Immature natural killer cell (primary cell): ENCODE results near the gene PEX14. TPM values are rescaled to one million over a fixed set of nuclear protein-coding genes. Genes with fewer than 3 reads are reported as not detected.
A peak's percentile ranks its signal among the peaks of the same experiment; 100 is the strongest.
"Not testable (repeated sequence)": the region's sequence is repeated elsewhere in the genome, so short reads cannot be mapped to it uniquely, and the experiment has no call there.

Source experiments
- DNase-seq, 3 donors: peaks; one replicate each; pipeline ENCODE4 v3.0.0; 2022; ENCODE audit warnings: mixed read lengths in 1 of 3
- H3K27ac Mint-ChIP-seq, 6 donors: one replicate each; pipeline ENCODE4 v1.8.0; 2020; ENCODE audit warnings: mixed read lengths in 6 of 6, mild to moderate bottlenecking in 5 of 6, inconsistent platforms in 4 of 6, moderate library complexity in 3 of 6
- H3K27me3 Mint-ChIP-seq, 3 donors: one replicate each; pipeline ENCODE4 v1.8.0; 2020 to 2021; ENCODE audit warnings: low read depth in 3 of 3, mild to moderate bottlenecking in 3 of 3, mixed read lengths in 3 of 3, moderate library complexity in 3 of 3, inconsistent platforms in 1 of 3
- H3K36me3 Mint-ChIP-seq, 3 donors: one replicate each; pipeline ENCODE4 v1.8.0; 2020; ENCODE audit warnings: mixed read lengths in 3 of 3, inconsistent platforms in 2 of 3, mild to moderate bottlenecking in 2 of 3
- H3K4me1 Mint-ChIP-seq, 2 donors: one replicate each; pipeline ENCODE4 v1.8.0; 2020; ENCODE audit warnings: inconsistent platforms in 2 of 2, mild to moderate bottlenecking in 2 of 2, mixed read lengths in 2 of 2, moderate library complexity in 1 of 2
- H3K4me3 Mint-ChIP-seq, 5 donors: one replicate each; pipeline ENCODE4 v1.8.0; 2020; ENCODE audit warnings: mild to moderate bottlenecking in 5 of 5, mixed read lengths in 5 of 5, inconsistent platforms in 3 of 5, moderate library complexity in 3 of 5
- H3K9me3 Mint-ChIP-seq, 6 donors: one replicate each; pipeline ENCODE4 v1.8.0; 2020; ENCODE audit warnings: mild to moderate bottlenecking in 6 of 6, mixed read lengths in 6 of 6, inconsistent platforms in 4 of 6, moderate library complexity in 3 of 6
- polyA plus RNA-seq, 3 donors: library from polyadenylated mRNA; unstranded; fragments of 300-500 nt; fragmentation: Illumina TruSeq; gene quantifications; one replicate each; pipeline ENCODE4 v1.2.3, GENCODE V29; 2021

The PEX14 gene
- polyA plus RNA-seq, 3 donors from 2014 or later, result 2.0 to 7.5 (median 4.1) TPM

DNA sequence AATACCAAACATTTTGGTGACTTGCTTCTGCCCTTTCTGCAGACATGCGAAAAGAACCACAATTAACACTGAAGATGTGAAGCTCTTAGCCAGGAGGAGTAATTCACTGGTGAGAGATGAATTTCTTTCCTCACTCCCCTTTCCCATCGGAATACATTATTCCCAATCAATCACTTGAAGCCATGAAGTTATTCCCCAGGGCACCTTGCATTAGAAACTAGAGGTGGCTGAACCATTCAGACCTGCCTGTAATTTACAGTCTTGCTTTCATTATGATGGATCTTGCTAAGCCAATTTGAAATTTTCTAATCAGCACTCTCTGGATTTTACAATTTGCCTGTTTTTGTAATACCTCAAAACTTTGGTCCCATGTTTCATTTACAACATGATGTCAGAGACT is 34.4 kb upstream of the PEX14 start:
- no peaks in the 10 kb centered on the region for H3K27me3 Mint-ChIP-seq
- H3K4me3 Mint-ChIP-seq, result no peak overlapping the region
- DNase-seq, result no peak
- no peaks in the 10 kb centered on the region for H3K4me1 Mint-ChIP-seq
- H3K27ac Mint-ChIP-seq, result no peak overlapping the region
- H3K9me3 Mint-ChIP-seq, result no peaks in the 10 kb centered on the region
- peaks cover 0 to 3% (median 0%) of the 10 kb centered on the region in 3 donors for H3K36me3 Mint-ChIP-seq

DNA sequence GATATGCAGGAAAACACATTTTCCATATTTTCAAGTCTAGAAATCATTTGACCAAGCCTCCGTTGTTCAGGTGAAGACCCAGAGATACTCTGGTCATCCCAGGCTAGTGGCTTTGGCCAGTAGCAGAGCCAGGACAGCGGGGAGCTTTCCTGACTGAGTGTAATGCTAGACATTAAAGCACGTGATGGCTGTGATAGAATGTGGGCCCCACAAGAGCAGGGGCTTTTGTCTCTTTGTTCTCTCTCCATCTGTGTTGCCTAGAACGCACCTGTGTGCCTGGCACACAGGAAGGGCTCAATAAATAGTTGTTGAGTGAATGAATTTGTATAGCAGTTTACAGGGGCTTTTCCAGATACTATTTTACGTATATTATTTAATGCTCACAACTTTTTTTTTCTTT is 34.0 kb upstream of the PEX14 start:
- H3K9me3 Mint-ChIP-seq, result no peaks in the 10 kb centered on the region
- H3K27ac Mint-ChIP-seq, result no peak overlapping the region
- H3K4me1 Mint-ChIP-seq, result no peaks in the 10 kb centered on the region
- no peak overlapping the region for H3K4me3 Mint-ChIP-seq
- DNase-seq, result no peak
- peaks cover 0 to 3% (median 0%) of the 10 kb centered on the region in 3 donors for H3K36me3 Mint-ChIP-seq
- H3K27me3 Mint-ChIP-seq, result no peaks in the 10 kb centered on the region

DNA sequence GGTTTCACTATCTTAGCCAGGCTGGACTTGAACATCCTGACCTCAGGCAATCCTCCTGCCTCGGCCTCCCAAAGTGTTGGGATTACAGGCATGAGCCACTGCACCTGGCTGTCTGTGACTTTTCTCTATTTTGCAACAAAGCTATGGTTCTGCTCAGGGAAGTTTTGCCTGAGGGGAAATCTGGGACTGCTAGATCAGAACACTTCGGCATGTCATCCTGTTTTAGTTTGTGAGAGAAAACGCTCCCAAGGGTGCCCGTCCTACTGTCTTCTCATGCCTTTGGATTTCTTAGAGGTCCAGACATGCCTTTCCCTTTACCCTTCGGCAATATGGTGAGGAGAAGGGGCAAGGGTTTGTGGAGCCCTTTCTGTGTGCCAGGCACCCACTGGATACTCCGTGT is 30.5 kb upstream of the PEX14 start:
- Mint-ChIP-seq H3K36me3 (peaks cover 0 to 4% (median 3%) of the 10 kb centered on the region in 3 donors), H3K27me3 (peaks cover 0 to 2% (median 2%) of the 10 kb centered on the region in 3 donors), H3K4me3 (no peak overlapping the region), H3K4me1 (peaks cover 7 to 10% of the 10 kb centered on the region in 2 donors), H3K9me3 (no peaks in the 10 kb centered on the region), H3K27ac (no peak overlapping the region)
- DNase-seq, result no peak

DNA sequence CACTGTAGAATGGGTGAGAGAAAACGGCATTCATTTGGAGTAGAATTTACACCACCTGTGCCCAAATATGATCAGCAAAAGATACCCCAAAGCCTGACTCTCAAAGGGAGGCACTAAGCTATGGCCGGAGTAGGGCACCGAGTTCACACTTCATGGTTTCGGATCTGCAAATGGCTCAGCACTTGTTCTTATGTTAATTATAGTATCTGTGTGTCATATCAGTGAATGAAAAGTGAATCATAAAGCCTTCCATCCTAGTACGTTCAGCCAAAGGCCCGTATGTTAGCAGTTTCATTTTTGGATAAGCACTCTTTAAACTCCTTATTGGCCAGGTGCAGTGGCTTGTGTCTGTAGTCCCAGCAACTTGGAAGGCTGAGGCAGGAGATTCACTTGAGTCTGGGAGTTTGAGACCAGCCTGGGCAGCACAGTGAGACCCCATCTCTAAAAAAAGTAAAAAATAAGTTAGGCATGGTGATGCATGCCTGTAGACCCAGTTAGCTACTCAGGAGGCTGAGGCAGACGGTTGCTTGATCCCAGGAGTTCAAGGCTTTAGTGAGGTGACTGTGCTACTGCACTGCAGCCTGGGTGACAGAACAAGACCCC is 29.9 kb upstream of the PEX14 start:
- Mint-ChIP-seq H3K36me3 (peaks cover 0 to 7% (median 4%) of the 10 kb centered on the region in 3 donors), H3K4me1 (peaks cover 7 to 10% of the 10 kb centered on the region in 2 donors), H3K9me3 (no peaks in the 10 kb centered on the region), H3K27ac (no peak overlapping the region), H3K4me3 (no peak overlapping the region), H3K27me3 (peaks cover 0 to 5% (median 2%) of the 10 kb centered on the region in 3 donors)
- no peak for DNase-seq

DNA sequence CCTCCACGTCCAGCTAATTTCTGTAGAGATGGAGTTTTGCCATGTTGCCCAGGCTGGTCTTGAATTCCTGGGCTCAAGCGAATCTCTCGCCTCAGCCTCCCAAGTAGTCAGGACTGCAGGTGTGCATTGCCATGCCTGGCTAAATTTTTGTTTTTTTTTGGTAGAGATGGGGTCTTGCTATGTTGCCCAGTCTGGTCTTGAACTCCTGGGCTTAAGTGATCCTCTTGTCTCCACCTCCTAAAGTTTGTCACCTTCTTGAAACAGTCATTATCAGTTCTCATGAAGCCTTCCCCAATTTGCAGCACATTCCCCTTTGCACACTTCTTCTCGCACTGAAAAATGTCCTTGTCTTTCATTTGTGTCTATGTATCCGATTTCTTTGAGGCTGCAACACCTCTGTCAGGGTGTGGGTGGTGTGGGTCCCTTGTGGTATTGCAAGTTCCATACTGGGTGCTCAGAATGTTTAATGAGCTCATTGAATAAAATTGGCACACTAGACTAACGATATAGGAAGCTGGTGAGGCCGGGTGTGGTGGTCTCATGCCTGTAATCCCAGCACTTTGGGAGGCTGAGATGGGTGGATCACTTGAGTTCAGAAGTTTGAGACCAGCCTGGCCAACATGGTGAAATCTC is 27.8 kb upstream of the PEX14 start:
- Mint-ChIP-seq H3K27ac (peak overlapping the region in 3 of 6 donors; percentile 2 to 40 (median 33)), H3K4me1 (peaks cover 7 to 10% of the 10 kb centered on the region in 2 donors), H3K27me3 (peaks cover 2 to 5% (median 4%) of the 10 kb centered on the region in 3 donors), H3K9me3 (no peaks in the 10 kb centered on the region), H3K4me3 (peak overlapping the region in 3 of 5 donors; percentile 38 to 64 (median 39)), H3K36me3 (peaks cover 0 to 7% (median 4%) of the 10 kb centered on the region in 3 donors)
- DNase-seq, result peak in 2 of 3 donors; percentile 34 to 46

DNA sequence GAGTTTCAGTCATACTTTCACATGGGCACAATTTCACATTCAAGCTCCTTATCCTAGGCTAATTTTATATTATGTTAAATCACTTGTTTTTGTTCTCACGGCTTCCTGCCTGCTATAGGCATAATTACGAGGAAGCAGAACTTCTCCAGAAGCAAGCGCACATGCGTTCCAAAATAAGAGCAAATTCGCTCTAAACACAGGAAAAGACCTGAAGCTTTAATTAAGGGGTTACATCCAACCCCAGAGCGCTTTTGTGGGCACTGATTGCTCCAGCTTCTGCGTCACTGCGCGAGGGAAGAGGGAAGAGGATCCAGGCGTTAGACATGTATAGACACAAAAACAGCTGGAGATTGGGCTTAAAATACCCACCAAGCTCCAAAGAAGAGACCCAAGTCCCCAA is 25.0 kb upstream of the PEX14 start, which contains the start of gene CORT:
TSS of gene CORT (plus strand) at position 281 of the 400 bp plus-strand sequence. CDS start 193 bp downstream, outside the sequence.
- H3K27ac Mint-ChIP-seq, result no peak within 1 kb of the TSS
- H3K4me3 Mint-ChIP-seq, result no peak within 1 kb of the TSS
- H3K36me3 Mint-ChIP-seq, result peaks cover 0 to 7% (median 4%) of the 10 kb centered on the region in 3 donors
- H3K27me3 Mint-ChIP-seq, result peaks cover 2 to 5% (median 4%) of the 10 kb centered on the region in 3 donors
- H3K4me1 Mint-ChIP-seq, result peaks cover 7 to 10% of the 10 kb centered on the region in 2 donors
- no peak for DNase-seq
- H3K9me3 Mint-ChIP-seq, result no peaks in the 10 kb centered on the region

DNA sequence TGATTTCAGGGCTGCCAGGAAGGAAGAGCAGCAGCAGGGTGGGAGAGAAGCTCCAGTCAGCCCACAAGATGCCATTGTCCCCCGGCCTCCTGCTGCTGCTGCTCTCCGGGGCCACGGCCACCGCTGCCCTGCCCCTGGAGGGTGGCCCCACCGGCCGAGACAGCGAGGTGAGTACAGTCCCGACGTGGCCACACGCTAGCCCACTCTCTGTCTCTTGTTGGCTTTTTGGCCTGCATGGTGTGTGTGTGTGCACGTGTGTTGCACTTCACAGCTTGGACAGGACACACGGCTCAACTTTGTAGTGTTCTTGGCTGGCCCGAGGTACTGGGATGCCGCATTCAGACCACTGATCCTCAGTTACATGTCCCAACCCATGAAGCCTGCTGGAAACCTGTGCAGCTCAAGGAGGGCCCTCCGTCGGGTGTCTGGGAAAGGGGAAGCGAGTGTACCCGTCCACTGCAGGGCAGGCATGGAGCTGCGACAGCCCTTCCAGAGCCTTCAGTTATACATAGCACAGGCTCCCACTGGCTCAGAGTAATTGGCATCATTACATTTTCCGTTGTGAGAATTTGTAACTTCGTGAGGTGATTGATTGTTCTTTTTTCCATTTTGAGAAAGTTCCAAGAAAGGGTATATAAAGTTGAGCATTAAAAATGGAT is 24.5 kb upstream of the PEX14 start:
- no peak overlapping the region for H3K27ac Mint-ChIP-seq
- peaks cover 0 to 4% (median 4%) of the 10 kb centered on the region in 3 donors for H3K36me3 Mint-ChIP-seq
- peaks cover 2 to 5% (median 4%) of the 10 kb centered on the region in 3 donors for H3K27me3 Mint-ChIP-seq
- DNase-seq, result no peak
- no peak overlapping the region for H3K4me3 Mint-ChIP-seq
- H3K9me3 Mint-ChIP-seq, result no peaks in the 10 kb centered on the region
- peaks cover 7 to 10% of the 10 kb centered on the region in 2 donors for H3K4me1 Mint-ChIP-seq

DNA sequence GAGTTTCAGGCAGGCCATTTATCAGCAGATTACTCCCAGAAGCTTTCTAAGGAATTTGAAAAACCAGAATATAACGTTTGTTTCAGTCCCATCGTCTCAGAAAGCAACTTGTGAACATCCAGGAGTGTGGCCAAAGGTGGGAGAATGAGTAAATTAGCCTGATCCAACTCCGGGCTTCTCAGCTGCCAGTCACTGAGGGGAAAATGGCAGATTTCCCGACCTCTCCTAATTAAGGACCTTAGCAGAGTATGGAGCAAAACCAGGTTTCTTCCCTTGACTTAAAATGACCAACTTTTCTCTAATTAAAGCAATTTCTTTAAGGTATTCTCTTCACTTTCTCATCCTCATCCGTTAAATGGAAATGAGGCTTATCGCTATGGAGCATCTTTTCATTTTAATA is 23.9 kb upstream of the PEX14 start:
- Mint-ChIP-seq H3K36me3 (peaks cover 0 to 4% (median 4%) of the 10 kb centered on the region in 3 donors), H3K27ac (peak overlapping the region in 1 of 6 donors; percentile 17), H3K4me1 (peaks cover 7 to 10% of the 10 kb centered on the region in 2 donors), H3K27me3 (peaks cover 2 to 5% (median 4%) of the 10 kb centered on the region in 3 donors), H3K9me3 (no peaks in the 10 kb centered on the region), H3K4me3 (no peak overlapping the region)
- DNase-seq, result no peak

DNA sequence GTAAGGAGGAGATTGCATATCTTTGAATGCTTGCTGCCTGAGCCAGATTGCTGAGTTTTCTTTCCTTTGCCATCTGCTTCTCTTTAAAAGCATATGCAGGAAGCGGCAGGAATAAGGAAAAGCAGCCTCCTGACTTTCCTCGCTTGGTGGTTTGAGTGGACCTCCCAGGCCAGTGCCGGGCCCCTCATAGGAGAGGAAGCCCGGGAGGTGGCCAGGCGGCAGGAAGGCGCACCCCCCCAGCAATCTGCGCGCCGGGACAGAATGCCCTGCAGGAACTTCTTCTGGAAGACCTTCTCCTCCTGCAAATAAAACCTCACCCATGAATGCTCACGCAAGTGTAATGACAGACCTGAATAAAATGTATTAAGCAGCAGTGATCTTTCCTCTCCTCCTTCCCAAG is 23.5 kb upstream of the PEX14 start:
- DNase-seq, result no peak
- H3K4me1 Mint-ChIP-seq, result peaks cover 7 to 10% of the 10 kb centered on the region in 2 donors
- H3K27ac Mint-ChIP-seq, result peak overlapping the region in 1 of 6 donors; percentile 17
- no peak overlapping the region for H3K4me3 Mint-ChIP-seq
- H3K36me3 Mint-ChIP-seq, result peaks cover 0 to 4% (median 4%) of the 10 kb centered on the region in 3 donors
- H3K27me3 Mint-ChIP-seq, result peaks cover 2 to 5% (median 4%) of the 10 kb centered on the region in 3 donors
- H3K9me3 Mint-ChIP-seq, result no peaks in the 10 kb centered on the region

DNA sequence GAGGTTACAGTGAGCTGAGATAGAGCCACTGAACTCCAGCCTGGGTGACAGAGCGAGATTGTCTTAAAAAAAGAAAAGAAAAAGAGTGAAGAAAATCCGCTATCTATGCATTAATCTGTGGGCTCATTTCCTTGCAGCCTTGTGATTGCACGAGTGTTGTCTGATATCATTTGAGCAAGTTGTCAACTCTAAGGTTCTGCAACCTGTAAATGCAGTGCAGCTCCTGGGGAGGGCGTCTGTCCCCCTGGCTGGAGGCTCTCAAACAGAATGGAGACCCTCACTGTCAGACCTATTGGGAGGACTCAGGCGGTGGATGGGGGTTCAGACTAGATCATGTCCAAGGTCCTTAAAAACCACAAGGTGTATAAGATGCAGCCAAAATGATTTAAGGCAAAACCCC is 18.7 kb upstream of the PEX14 start:
- H3K4me3 Mint-ChIP-seq, result no peak overlapping the region
- H3K9me3 Mint-ChIP-seq, result no peaks in the 10 kb centered on the region
- no peak for DNase-seq
- H3K4me1 Mint-ChIP-seq, result no peaks in the 10 kb centered on the region
- peaks cover 1 to 5% (median 4%) of the 10 kb centered on the region in 3 donors for H3K36me3 Mint-ChIP-seq
- H3K27ac Mint-ChIP-seq, result no peak overlapping the region
- peaks cover 0 to 2% (median 0%) of the 10 kb centered on the region in 3 donors for H3K27me3 Mint-ChIP-seq

DNA sequence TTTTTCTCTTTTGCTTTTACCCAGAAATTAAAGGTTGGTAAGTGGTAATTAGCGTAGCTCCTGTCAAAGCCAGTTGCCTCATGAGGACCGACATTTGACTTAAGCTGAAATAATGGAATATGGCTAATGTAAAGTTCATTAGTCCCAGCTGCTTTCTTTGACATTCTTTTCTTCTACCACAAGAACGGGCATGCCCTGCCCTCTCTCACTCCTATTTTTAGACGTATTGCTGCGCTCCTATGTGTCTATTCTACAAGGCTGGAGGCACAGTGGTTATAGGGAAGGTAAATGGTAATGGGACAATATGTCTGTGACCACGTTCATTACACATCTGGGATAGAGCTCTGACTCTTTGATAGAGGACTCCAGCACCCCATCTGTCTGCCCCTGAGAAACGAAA is 18.1 kb upstream of the PEX14 start:
- H3K36me3 Mint-ChIP-seq, result peaks cover 6 to 10% (median 10%) of the 10 kb centered on the region in 3 donors
- no peaks in the 10 kb centered on the region for H3K9me3 Mint-ChIP-seq
- H3K27me3 Mint-ChIP-seq, result no peaks in the 10 kb centered on the region
- no peak for DNase-seq
- no peak overlapping the region for H3K4me3 Mint-ChIP-seq
- peak overlapping the region in 1 of 6 donors; percentile 27 for H3K27ac Mint-ChIP-seq
- no peaks in the 10 kb centered on the region for H3K4me1 Mint-ChIP-seq

DNA sequence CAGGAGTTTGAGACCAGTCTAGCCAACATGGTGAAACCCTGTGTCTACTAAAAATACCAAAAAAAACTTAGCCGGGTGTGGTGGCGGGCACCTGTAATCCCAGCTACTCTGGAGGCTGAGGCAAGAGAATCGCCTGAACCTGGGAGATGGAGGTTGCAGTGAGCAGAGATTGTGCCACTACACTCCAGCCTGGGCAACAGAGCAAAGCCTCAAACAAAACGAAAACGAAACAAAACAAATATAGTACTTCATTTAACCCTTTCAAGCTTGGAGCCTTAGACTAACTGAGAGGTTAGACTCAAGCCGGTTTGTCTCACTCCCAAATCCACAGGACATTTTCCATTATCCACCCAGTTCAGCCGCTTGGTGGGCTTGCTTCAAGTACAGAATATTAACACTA is 17.3 kb upstream of the PEX14 start:
- not testable (repeated sequence) for H3K9me3 Mint-ChIP-seq, H3K4me1 Mint-ChIP-seq, H3K4me3 Mint-ChIP-seq, H3K27me3 Mint-ChIP-seq, DNase-seq, H3K27ac Mint-ChIP-seq
- peaks cover 10 to 12% (median 10%) of the 10 kb centered on the region in 3 donors for H3K36me3 Mint-ChIP-seq

DNA sequence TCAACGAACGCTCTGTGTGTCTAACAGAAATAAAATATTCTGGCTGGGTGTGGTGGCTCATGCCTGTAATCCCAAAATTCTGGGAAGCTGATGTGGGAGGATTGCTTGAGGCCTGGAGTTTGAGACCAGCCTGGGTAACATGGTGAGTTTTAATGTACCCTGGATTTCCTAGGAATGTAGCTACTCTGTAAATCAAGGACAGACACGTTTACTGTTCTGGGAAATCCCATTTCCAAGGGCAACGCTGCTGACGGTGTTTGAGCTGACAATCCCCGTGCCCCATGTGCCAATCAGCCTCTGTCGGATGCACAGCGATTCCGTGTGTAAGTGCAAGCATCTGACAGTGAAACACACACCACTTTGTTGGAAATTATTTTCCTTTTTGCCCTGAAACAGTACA is 16.9 kb upstream of the PEX14 start:
- peaks cover 10 to 16% (median 12%) of the 10 kb centered on the region in 3 donors for H3K36me3 Mint-ChIP-seq
- no peak for DNase-seq
- no peaks in the 10 kb centered on the region for H3K27me3 Mint-ChIP-seq
- H3K4me1 Mint-ChIP-seq, result no peaks in the 10 kb centered on the region
- H3K4me3 Mint-ChIP-seq, result no peak overlapping the region
- H3K27ac Mint-ChIP-seq, result no peak overlapping the region
- no peaks in the 10 kb centered on the region for H3K9me3 Mint-ChIP-seq

DNA sequence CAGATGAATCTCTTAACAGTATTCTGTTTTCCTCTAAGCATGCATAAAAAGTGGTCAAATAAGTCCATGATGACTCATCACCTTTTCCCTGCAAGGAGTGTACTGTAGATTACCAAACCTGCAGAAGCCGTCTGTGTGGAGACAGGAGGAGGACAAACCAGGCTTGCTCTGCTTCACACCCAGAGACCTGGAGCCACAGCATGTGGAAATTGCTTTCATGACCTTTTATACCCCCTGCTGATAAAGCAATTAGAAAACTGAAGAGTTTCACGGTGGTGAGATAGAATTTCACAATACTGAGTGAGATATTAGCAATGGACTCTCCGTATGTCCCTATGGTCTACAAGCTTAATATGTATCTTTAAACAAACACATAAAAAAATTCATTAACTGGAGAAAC is 15.6 kb upstream of the PEX14 start:
- H3K36me3 Mint-ChIP-seq, result peaks cover 10 to 23% (median 15%) of the 10 kb centered on the region in 3 donors
- DNase-seq, result no peak
- no peak overlapping the region for H3K27ac Mint-ChIP-seq
- H3K4me1 Mint-ChIP-seq, result no peaks in the 10 kb centered on the region
- H3K27me3 Mint-ChIP-seq, result no peaks in the 10 kb centered on the region
- no peak overlapping the region for H3K4me3 Mint-ChIP-seq
- no peaks in the 10 kb centered on the region for H3K9me3 Mint-ChIP-seq
